H1 (cell line): ENCODE measurements around the gene TMTC2. TPM values are rescaled to one million over a fixed set of nuclear protein-coding genes. Genes with fewer than 3 reads are reported as not detected.

Source experiments
- CTCF ChIA-PET: fragments of 300-600 bp; sonication (Branson Sonifier 250); formaldehyde crosslinking; loops from one replicate; lab custom pipeline; 2021; ENCODE audit not compliant: partially characterized antibody; lab: Charles Lee
- POLR2A ChIA-PET: fragments of 300-600 bp; sonication (Branson Sonifier 250); formaldehyde crosslinking; loops from one replicate; lab custom pipeline; 2021; ENCODE audit warnings: inconsistent platforms; ENCODE audit not compliant: partially characterized antibody; lab: Charles Lee
- DNase-seq, 2 experiments: peaks; one replicate each; pipeline versions ENCODE4 v3.0.0 to v3.0.0-alpha.2; 2010 to 2022; ENCODE audit warnings: low spot score in 2 of 2, low read depth in 1 of 2, mixed read lengths in 1 of 2
- FAIRE-seq: peaks from 2 replicates; lab custom pipeline; 2011; peaks lifted over from hg19 to GRCh38; lab: Jason Lieb, UNC
- H2AFZ ChIP-seq: 2 replicates; pipeline ENCODE4 v1.8.1; 2012; ENCODE audit warnings: low read length, inconsistent platforms
- H2AK5ac ChIP-seq: 2 replicates; pipeline ENCODE4 v1.6.1; 2013; ENCODE audit warnings: low read depth, low read length
- H2BK120ac ChIP-seq: replicated peaks from 2 replicates; pipeline ENCODE3; 2013; ENCODE audit warnings: low read depth, low read length, inconsistent platforms
- H2BK12ac ChIP-seq: 2 replicates; pipeline ENCODE4 v1.6.1; 2013; ENCODE audit warnings: low read depth, low read length
- H2BK15ac ChIP-seq: 2 replicates; pipeline ENCODE4 v1.6.1; 2013; ENCODE audit warnings: low read length
- H2BK20ac ChIP-seq: 2 replicates; pipeline ENCODE4 v1.6.1; 2013; ENCODE audit warnings: low read length
- H2BK5ac ChIP-seq: 2 replicates; pipeline ENCODE4 v1.6.1; 2013; ENCODE audit warnings: low read depth, low read length
- H3K14ac ChIP-seq: 2 replicates; pipeline ENCODE4 v1.6.1; 2013; ENCODE audit warnings: inconsistent platforms; ENCODE audit not compliant: insufficient read length
- H3K18ac ChIP-seq: 2 replicates; pipeline ENCODE4 v1.6.1; 2013; ENCODE audit warnings: low read length; ENCODE audit errors: extremely low read depth
- H3K23ac ChIP-seq: 2 replicates; pipeline ENCODE4 v1.6.1; 2013; ENCODE audit warnings: inconsistent platforms; ENCODE audit not compliant: insufficient read length
- H3K23me2 ChIP-seq: 2 replicates; pipeline ENCODE4 v1.6.1; 2013; ENCODE audit warnings: low read depth, low read length
- H3K27ac ChIP-seq: 2 replicates; pipeline ENCODE4 v1.6.1; 2011; ENCODE audit warnings: low read depth, low read length, inconsistent platforms
- H3K27me3 ChIP-seq, 4 experiments: replicated peaks in 1 of 4; 1 replicate in 1 of 4; 2 replicates in 3 of 4; pipeline versions ENCODE4 v1.6.1 to v1.8.1; 2011 to 2013; ENCODE audit warnings: low read length in 3 of 4, mild to moderate bottlenecking in 3 of 4, inconsistent platforms in 2 of 4, mixed read lengths in 2 of 4, moderate library complexity in 1 of 4; ENCODE audit not compliant: control insufficient read depth in 3 of 4, insufficient read depth in 3 of 4; ENCODE audit errors: extremely low read depth in 1 of 4
- H3K36me3 ChIP-seq, 4 experiments: 2 replicates each; pipeline versions ENCODE4 v1.6.1 to v1.8.1; 2011 to 2013; ENCODE audit warnings: mild to moderate bottlenecking in 4 of 4, low read length in 3 of 4, moderate library complexity in 2 of 4, control low read depth in 1 of 4, inconsistent platforms in 1 of 4; ENCODE audit not compliant: insufficient read depth in 4 of 4, control insufficient read depth in 2 of 4
- H3K4ac ChIP-seq: replicated peaks from 2 replicates; pipeline ENCODE3; 2013; ENCODE audit warnings: low read length, low read depth, mixed read lengths, inconsistent platforms; ENCODE audit not compliant: insufficient read length
- H3K4me1 ChIP-seq, 4 experiments: replicated peaks in 1 of 4; 1 replicate in 1 of 4; 2 replicates in 3 of 4; pipeline versions ENCODE4 v1.6.1 to v1.8.1; 2011 to 2013; ENCODE audit warnings: low read length in 3 of 4, inconsistent platforms in 2 of 4, mixed read lengths in 1 of 4; ENCODE audit not compliant: insufficient read depth in 4 of 4, control insufficient read depth in 3 of 4
- H3K4me2 ChIP-seq, 2 experiments: 2 replicates each; pipeline versions ENCODE4 v1.6.1 to v1.8.1; 2011 to 2013; ENCODE audit warnings: low read depth in 2 of 2, low read length in 2 of 2, control low read depth in 1 of 2, inconsistent platforms in 1 of 2, mild to moderate bottlenecking in 1 of 2; ENCODE audit not compliant: insufficient read depth in 1 of 2
- H3K4me3 ChIP-seq, 4 experiments: fragments of 200-600, 300-600 bp in 1 of 4; sonication (generic), shearing (Covaris generic), sonication (Bioruptor Twin) in 1 of 4; 2 replicates each; pipeline versions ENCODE4 v1.5.1 to v1.8.1; 2011 to 2016; ENCODE audit warnings: low read length in 4 of 4, low read depth in 3 of 4, control low read depth in 2 of 4, inconsistent platforms in 2 of 4, mild to moderate bottlenecking in 2 of 4, mixed read lengths in 1 of 4, moderate library complexity in 1 of 4; ENCODE audit not compliant: insufficient read depth in 2 of 4; ENCODE audit errors: extremely low read depth in 1 of 4
- H3K56ac ChIP-seq: replicated peaks from 2 replicates; pipeline ENCODE3; 2013; ENCODE audit warnings: low read depth, mild to moderate bottlenecking, mixed read lengths, low read length, inconsistent platforms; ENCODE audit not compliant: insufficient read length
- H3K79me1 ChIP-seq: 2 replicates; pipeline ENCODE4 v1.6.1; 2013; ENCODE audit warnings: low read depth, low read length, control low read depth
- H3K79me2 ChIP-seq, 2 experiments: 2 replicates each; pipeline versions ENCODE4 v1.6.1 to v1.8.1; 2012 to 2013; ENCODE audit warnings: low read length in 2 of 2, mild to moderate bottlenecking in 2 of 2, inconsistent platforms in 1 of 2; ENCODE audit not compliant: insufficient read depth in 2 of 2, control insufficient read depth in 1 of 2
- H3K9ac ChIP-seq, 4 experiments: replicated peaks in 1 of 4; 1 replicate in 1 of 4; 2 replicates in 3 of 4; pipeline versions ENCODE4 v1.6.1 to v1.8.1; 2011 to 2013; ENCODE audit warnings: low read depth in 3 of 4, low read length in 3 of 4, control low read depth in 2 of 4, mild to moderate bottlenecking in 2 of 4, moderate library complexity in 2 of 4, inconsistent platforms in 1 of 4; ENCODE audit errors: extremely low read depth in 1 of 4
- H3K9me3 ChIP-seq, 2 experiments: 2 replicates each; pipeline versions ENCODE4 v1.6.1 to v1.8.1; 2012 to 2013; ENCODE audit warnings: mild to moderate bottlenecking in 2 of 2, moderate library complexity in 2 of 2, control low read depth in 1 of 2, inconsistent platforms in 1 of 2, low read depth in 1 of 2, low read length in 1 of 2, mixed read lengths in 1 of 2; ENCODE audit not compliant: insufficient read depth in 2 of 2
- H4K20me1 ChIP-seq, 2 experiments: replicated peaks in 1 of 2; 2 replicates each; pipeline versions ENCODE3 to v1.8.1; 2011 to 2013; ENCODE audit warnings: inconsistent platforms in 2 of 2, low read length in 2 of 2, mild to moderate bottlenecking in 1 of 2; ENCODE audit not compliant: insufficient read depth in 2 of 2, control insufficient read depth in 1 of 2
- H4K5ac ChIP-seq: 2 replicates; pipeline ENCODE4 v1.6.1; 2013; ENCODE audit warnings: low read length, low read depth, mixed read lengths, inconsistent platforms; ENCODE audit not compliant: insufficient read length
- H4K8ac ChIP-seq: 2 replicates; pipeline ENCODE4 v1.8.0; 2013; ENCODE audit warnings: mild to moderate bottlenecking, moderate library complexity, low read length, inconsistent platforms; ENCODE audit not compliant: insufficient read depth; ENCODE audit errors: extremely low read depth
- H4K91ac ChIP-seq: replicated peaks from 2 replicates; pipeline ENCODE3; 2013; ENCODE audit warnings: low read length, mixed read lengths, inconsistent platforms; ENCODE audit not compliant: insufficient read length
- HDAC2 ChIP-seq, 2 experiments: fragments of 300-600 bp in 1 of 2; sonication (generic) in 1 of 2; IDR thresholded peaks; 2 replicates each; pipeline ENCODE4 v1.6.1; 2011 to 2012; ENCODE audit warnings: low read depth in 2 of 2, low read length in 2 of 2, mild to moderate bottlenecking in 2 of 2, moderate library complexity in 2 of 2, borderline replicate concordance in 1 of 2, inconsistent platforms in 1 of 2
- SUZ12 ChIP-seq: fragments of 200-600 bp; sonication (generic); IDR thresholded peaks from 2 replicates; pipeline ENCODE4 v1.6.1; 2012; ENCODE audit warnings: mild to moderate bottlenecking, inconsistent platforms, low read length, moderate library complexity, mixed read lengths
- WGBS, 2 experiments: shearing (Covaris generic) in 1 of 2; methylation state at CpG; one replicate each; pipeline versions ENCODE4 v1.1.6 to v1.1.7; 2013 to 2015; ENCODE audit warnings: low lambda C conversion rate in 2 of 2, mixed read lengths in 2 of 2, inconsistent platforms in 1 of 2, low coverage in 1 of 2, missing lambda C conversion rate in 1 of 2; ENCODE audit not compliant: insufficient replicate concordance in 2 of 2, insufficient coverage in 1 of 2, insufficient read length in 1 of 2; ENCODE audit errors: extremely low coverage in 1 of 2, missing lambda C conversion rate in 1 of 2; 5-methylcytosine and 5-hydroxymethylcytosine counted together
- polyA plus RNA-seq, 7 experiments: library from polyadenylated mRNA; depleted of rRNA in 3 of 7; stranded (reverse) in 5 of 7; unstranded in 2 of 7; fragments of >200 nt in 5 of 7; fragments of 200-250 nt in 2 of 7; gene quantifications; 1 replicate in 5 of 7; 2 replicates in 1 of 7; 4 replicates in 1 of 7; pipeline versions ENCODE4 v1.2.1 to v1.2.3, GENCODE V29; 2011 to 2013; ENCODE audit warnings: missing spikeins in 2 of 7, mixed read lengths in 2 of 7
- total RNA-seq: library from RNA; stranded (reverse); fragmentation: NEBNext Ultra II Directional; extraction: Animal tissue kit (Norgen Biotek cat#: 25700); gene quantifications from 2 replicates; pipeline ENCODE4 v1.2.1, GENCODE V29; 2021

The TMTC2 gene
- total and polyA plus RNA-seq, 2 of the 8 experiments (the other 6 are each of a cell fraction or from before 2014, with no cell fraction given): 2.3 to 3.9 TPM

GRCh38 chr12:83039413-83039812 lies 352.7 kb downstream of the TMTC2 start:
- Histone ChIP-seq H3K4me1 (peaks cover 2 to 8% (median 5%) of the 10 kb centered on the region in 4 experiments; a peak in 4 of 7 replicates), H3K79me2 (no peaks in the 10 kb centered on the region), H2AFZ (no peak overlapping the region), H2BK15ac (no peak overlapping the region), H3K79me1 (no peaks in the 10 kb centered on the region), H3K36me3 (no peaks in the 10 kb centered on the region), H2AK5ac (no peak overlapping the region), H3K9me3 (no peaks in the 10 kb centered on the region), H3K4me2 (no peak overlapping the region), H2BK120ac (no peak overlapping the region), H4K8ac (no peak overlapping the region), H4K20me1 (no peaks in the 10 kb centered on the region), H2BK5ac (no peak overlapping the region), H4K91ac (no peak overlapping the region), H3K27me3 (no peaks in the 10 kb centered on the region), H2BK12ac (no peak overlapping the region), H3K4me3 (no peak overlapping the region), H4K5ac (no peak overlapping the region), H3K9ac (no peak overlapping the region), H2BK20ac (no peak overlapping the region), H3K23ac (no peak overlapping the region), H3K4ac (no peak overlapping the region), H3K14ac (no peak overlapping the region), H3K56ac (no peak overlapping the region), H3K23me2 (no peaks in the 10 kb centered on the region), H3K27ac (no peak overlapping the region), H3K18ac (no peak overlapping the region)
- WGBS, 2 experiments: 94% methylated on average over 2 of the region's 2 CpGs; no CpG with 5 or more reads in 1 of the 2 experiments
- ChIA-PET CTCF (interaction anchor here (1.0 to 1.1 kb wide), 2 partner anchors 15 to 25 kb away, joined by 3 read pairs; no protein-coding TSS in a partner anchor), POLR2A (no interaction called here)
- FAIRE-seq: no peak
- no peak for DNase-seq
- TF ChIP-seq SUZ12 (no peak), HDAC2 (IDR thresholded peaks at IDR 0.05; ENCODE audit: borderline replicate concordance in 1 of 2, low read depth in 2 of 2, low read length in 2 of 2) (no peak)
